HFF-Myc (cell line): ENCODE data around the gene FERMT1.

Source experiments
- DNase-seq: peaks from one replicate; pipeline ENCODE4 v3.0.0-alpha.2; 2011; ENCODE audit warnings: low read depth; ENCODE audit errors: extremely low read depth
- H3K4me3 ChIP-seq: replicated peaks from 2 replicates; pipeline ENCODE4 v1.5.1; 2011; ENCODE audit warnings: low read depth, mild to moderate bottlenecking, control low read depth, low read length
- CTCF ChIP-seq: IDR thresholded peaks from 2 replicates; pipeline ENCODE4 v1.5.1; 2012; ENCODE audit warnings: mild to moderate bottlenecking, low read depth, low read length, control low read depth; ENCODE audit errors: missing control alignments

FERMT1 gene

DNA sequence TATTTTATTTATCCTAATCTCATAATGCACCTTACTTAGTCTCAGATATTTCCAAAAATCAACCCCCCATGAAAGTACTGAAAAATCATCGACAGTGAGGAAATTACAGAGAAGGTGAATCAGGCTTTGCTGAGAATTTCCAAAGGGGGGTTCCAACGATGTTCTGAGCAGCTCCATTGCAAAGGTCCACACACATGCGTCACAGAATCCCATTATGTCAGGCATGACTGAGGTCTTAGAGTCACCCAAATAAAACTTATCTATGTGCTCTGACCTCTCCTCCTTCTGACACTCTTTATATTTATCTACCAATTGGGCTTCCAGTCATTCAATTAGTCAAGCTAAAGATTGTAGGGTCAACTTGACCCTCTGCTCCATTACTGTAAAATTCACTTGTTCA, 56.2 kb downstream of the FERMT1 start:
- no peak for TF ChIP-seq CTCF
- DNase-seq: no peak
- no peak overlapping the region for H3K4me3 ChIP-seq

DNA sequence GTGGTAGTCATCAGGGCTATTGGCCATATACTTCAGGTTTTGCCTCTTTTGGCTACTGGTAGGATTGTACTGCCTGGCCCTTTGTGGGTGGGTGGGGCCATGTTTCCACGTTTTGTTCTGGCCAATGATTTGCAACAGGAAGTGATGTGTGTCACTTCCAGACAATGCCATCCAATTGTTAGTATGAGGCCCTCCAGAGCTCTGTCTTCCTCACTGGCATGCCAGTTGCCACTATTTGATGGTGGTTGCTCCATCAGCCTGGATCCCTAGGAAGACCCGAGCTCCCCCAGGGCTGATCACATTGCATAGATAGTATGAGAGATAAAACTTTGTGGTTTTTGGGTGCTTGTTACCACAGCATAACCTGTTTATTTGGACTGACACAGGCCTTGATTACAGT, 61.3 kb downstream of the FERMT1 start:
- H3K4me3 ChIP-seq: no peak overlapping the region
- TF ChIP-seq CTCF: no peak
- no peak for DNase-seq

GRCh38 chr20:6060213-6060612, 62.6 kb downstream of the FERMT1 start:
- no peak overlapping the region for H3K4me3 ChIP-seq
- TF ChIP-seq CTCF: no peak
- no peak for DNase-seq

DNA sequence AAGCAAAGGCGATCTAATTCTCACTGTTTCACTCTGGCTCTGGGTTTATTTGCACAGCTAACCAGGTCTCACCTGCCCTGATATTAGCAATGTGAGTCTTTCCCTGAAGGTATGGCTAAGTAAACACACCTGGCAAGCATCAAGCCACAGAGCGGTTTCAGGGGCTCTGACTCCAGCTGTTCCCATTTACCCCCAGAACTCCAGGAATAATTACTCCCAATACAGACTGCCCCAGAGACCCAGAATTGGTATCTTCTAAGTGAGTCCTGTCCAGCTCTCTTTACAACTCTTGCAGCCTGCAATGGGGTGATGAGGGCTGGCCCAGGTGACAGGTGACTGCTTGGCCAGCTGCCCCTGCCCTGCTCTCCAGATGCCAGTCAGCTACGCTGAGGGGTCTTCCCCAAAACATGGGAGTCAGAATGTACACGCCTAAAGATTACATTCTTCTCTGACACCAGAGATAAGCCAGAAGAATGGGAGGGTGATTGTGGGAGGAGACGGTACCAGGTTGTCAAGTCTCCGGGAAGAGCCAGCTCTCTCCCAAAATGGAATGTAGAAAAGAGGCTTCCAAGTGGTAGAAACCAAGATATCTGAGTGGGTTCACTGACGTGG, 64.0 kb downstream of the FERMT1 start:
- H3K4me3 ChIP-seq: no peak overlapping the region
- DNase-seq: no peak
- TF ChIP-seq CTCF: no peak

- DNase-seq: no peak
- no peak overlapping the region for H3K4me3 ChIP-seq
- TF ChIP-seq CTCF: no peak
These were observed 65.1 kb downstream of the FERMT1 start for GRCh38 chr20:6057691-6058090.

DNA sequence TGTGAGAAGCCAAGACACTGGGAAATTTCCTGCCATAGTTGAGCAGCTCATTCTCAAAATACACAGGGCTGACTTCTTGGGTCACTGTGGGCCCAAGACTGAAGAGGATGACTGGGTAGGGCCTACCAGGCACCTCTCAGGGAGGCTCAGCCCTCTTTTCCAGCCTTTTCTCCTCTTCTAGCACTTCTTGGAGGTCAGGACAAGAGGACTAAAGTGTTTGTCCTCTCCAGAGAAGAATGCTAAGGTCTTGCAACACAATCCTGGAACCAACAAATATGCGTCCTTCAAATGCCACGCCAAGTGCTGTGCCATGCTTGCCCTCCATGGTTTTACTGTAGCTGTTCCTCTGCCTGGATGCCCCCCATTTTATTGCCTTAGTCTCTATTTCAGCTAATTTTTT, 65.7 kb downstream of the FERMT1 start:
- no peak for TF ChIP-seq CTCF
- no peak for DNase-seq
- no peak overlapping the region for H3K4me3 ChIP-seq

DNA sequence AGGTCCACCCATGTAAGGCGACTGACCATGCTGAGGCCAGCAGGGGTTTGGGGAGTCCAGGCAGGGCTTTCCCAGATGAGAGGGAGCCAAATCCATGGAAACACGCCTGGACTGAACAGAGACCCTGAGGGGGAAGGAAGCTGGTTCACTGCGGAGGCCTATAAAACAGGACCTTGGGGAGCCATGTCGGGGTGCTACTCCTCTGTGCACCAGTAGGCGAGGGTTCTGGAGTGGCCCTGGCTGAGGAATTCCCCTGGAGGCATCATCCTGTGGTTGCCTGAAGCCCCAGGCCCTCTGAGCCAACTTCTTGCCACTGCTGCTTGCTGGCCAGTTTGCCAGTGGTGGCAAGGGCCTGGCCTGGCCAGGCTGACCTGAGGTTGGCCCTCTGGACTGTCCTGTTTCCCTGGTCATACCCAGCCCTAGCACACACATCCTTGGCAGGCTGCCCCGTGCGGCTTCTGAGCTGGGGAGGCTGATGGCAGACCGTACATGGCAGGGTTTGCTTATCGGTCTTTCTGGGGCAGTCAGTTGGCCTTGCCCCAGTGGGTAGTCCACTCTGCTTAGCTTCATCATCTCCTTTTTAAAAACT, 66.8 kb downstream of the FERMT1 start:
- no peak overlapping the region for H3K4me3 ChIP-seq
- DNase-seq: no peak
- TF ChIP-seq CTCF: no peak
